PC-3 (cell line): Measurements from ENCODE around the gene ADAM22.

Source experiments
- CTCF ChIP-seq: fragments of 300-600 bp; sonication (generic); conservative IDR thresholded peaks from 2 replicates; pipeline ENCODE4 v1.5.1; 2017; ENCODE audit warnings: antibody characterized with exemption, low read depth, mild to moderate bottlenecking, low read length
- EZH2 ChIP-seq: fragments of 300-600 bp; sonication (generic); IDR thresholded peaks from one replicate; pipeline ENCODE4 v1.6.1; 2017; ENCODE audit warnings: antibody characterized with exemption, mild to moderate bottlenecking, low read length; ENCODE audit not compliant: unreplicated experiment

DNA sequence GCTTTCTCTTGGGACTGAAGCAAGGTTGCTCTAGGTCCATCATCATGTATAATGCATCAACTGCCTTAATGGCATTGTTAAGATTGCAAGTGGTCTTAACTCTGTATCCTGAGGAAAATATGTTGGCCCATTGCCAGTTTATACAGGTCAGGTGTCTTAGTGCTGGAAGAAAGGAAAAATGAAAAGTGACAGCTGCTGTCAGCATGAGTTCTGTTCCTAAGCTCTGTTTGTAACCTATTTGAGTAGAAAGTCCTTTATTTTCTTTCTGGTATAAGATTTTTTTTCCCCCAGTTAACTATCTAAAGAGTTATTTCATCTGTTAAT lies 158.6 kb downstream of the ADAM22 start:
- no peak for TF ChIP-seq CTCF
- no peak for TF ChIP-seq EZH2
